Measurements from ENCODE around the gene HIF3A.

DNA sequence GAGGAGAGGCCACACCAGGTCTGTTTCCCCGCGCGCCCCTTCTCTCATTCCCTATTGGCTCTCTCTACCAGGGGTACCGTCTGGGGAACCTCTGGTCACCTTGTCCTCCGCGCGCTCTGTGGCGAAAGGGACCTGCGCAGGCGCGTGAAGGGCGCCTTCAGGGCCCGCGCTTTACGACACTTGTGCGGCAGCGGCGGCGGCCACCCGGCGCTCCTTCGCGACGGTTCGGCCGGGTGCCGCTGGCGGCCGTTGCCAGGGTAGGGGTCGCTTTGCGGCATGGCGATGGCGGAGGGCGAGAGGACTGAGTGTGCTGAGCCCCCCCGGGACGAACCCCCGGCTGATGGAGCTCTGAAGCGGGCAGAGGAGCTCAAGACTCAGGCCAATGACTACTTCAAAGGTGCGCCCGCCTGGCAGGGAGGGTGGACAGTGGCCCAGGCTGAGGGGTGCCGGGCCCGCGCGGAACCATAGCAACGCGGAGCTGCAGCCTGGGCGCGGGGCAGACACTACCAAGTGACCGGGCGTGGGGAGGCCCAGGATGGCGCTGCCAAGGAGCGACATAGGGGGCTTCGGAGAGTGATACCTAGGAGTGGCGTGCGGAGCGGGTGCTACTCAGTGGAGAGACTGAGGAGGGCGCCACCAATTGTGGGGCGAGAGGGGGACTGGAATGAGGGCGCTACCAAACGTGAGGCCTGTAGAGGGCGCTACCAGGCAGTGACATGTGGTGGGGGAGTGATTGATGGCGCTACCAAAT, 50.2 kb downstream of the HIF3A start, which contains the start of gene PPP5C:
- TF ChIP-seq, protein P1, sequence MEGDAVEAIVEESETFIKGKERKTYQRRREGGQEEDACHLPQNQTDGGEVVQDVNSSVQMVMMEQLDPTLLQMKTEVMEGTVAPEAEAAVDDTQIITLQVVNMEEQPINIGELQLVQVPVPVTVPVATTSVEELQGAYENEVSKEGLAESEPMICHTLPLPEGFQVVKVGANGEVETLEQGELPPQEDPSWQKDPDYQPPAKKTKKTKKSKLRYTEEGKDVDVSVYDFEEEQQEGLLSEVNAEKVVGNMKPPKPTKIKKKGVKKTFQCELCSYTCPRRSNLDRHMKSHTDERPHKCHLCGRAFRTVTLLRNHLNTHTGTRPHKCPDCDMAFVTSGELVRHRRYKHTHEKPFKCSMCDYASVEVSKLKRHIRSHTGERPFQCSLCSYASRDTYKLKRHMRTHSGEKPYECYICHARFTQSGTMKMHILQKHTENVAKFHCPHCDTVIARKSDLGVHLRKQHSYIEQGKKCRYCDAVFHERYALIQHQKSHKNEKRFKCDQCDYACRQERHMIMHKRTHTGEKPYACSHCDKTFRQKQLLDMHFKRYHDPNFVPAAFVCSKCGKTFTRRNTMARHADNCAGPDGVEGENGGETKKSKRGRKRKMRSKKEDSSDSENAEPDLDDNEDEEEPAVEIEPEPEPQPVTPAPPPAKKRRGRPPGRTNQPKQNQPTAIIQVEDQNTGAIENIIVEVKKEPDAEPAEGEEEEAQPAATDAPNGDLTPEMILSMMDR (IDR thresholded peaks at IDR 0.05) = peak; percentile 86
- TF ChIP-seq POLR2AphosphoS5 (IDR thresholded peaks at IDR 0.05; ENCODE audit: low read depth, low read length) = peak; percentile 81
- TF ChIP-seq, protein P2, sequence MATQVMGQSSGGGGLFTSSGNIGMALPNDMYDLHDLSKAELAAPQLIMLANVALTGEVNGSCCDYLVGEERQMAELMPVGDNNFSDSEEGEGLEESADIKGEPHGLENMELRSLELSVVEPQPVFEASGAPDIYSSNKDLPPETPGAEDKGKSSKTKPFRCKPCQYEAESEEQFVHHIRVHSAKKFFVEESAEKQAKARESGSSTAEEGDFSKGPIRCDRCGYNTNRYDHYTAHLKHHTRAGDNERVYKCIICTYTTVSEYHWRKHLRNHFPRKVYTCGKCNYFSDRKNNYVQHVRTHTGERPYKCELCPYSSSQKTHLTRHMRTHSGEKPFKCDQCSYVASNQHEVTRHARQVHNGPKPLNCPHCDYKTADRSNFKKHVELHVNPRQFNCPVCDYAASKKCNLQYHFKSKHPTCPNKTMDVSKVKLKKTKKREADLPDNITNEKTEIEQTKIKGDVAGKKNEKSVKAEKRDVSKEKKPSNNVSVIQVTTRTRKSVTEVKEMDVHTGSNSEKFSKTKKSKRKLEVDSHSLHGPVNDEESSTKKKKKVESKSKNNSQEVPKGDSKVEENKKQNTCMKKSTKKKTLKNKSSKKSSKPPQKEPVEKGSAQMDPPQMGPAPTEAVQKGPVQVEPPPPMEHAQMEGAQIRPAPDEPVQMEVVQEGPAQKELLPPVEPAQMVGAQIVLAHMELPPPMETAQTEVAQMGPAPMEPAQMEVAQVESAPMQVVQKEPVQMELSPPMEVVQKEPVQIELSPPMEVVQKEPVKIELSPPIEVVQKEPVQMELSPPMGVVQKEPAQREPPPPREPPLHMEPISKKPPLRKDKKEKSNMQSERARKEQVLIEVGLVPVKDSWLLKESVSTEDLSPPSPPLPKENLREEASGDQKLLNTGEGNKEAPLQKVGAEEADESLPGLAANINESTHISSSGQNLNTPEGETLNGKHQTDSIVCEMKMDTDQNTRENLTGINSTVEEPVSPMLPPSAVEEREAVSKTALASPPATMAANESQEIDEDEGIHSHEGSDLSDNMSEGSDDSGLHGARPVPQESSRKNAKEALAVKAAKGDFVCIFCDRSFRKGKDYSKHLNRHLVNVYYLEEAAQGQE (IDR thresholded peaks at IDR 0.05; ENCODE audit: insufficient read depth in 1 of 2, low read depth in 2 of 2, low read length in 1 of 2) = no peak
- no peak for TF ChIP-seq SIN3A (IDR thresholded peaks at IDR 0.05; ENCODE audit: borderline replicate concordance, insufficient read depth, low read depth, low read length)
- peak; percentile 72; the same call in 1 of the 2 replicates for TF ChIP-seq TCF7L2 (IDR thresholded peaks at IDR 0.05; ENCODE audit: low read depth, low read length)
